MM.1S (cell line): ENCODE results near the gene PXT1.

Experiments
- DNase-seq: peaks from one replicate; pipeline ENCODE4 v3.0.0-alpha.2; 2015
- H2AFZ ChIP-seq: fragments of 300-600 bp; sonication (generic); 2 replicates; pipeline ENCODE4 v1.6.0; 2016; ENCODE audit warnings: antibody characterized with exemption, low read length
- H3F3A ChIP-seq: fragments of 300-600 bp; sonication (generic); 2 replicates; pipeline ENCODE4 v1.6.1; 2016; ENCODE audit warnings: mild to moderate bottlenecking, antibody characterized with exemption, low read length, moderate library complexity, mixed read lengths; ENCODE audit not compliant: insufficient read depth
- H3K27ac ChIP-seq: fragments of 300-600 bp; sonication (generic); 2 replicates; pipeline ENCODE4 v1.5.1; 2016; ENCODE audit warnings: mild to moderate bottlenecking, low read length
- H3K27me3 ChIP-seq: fragments of 300-600 bp; sonication (generic); replicated peaks from 2 replicates; pipeline ENCODE4 v1.6.0; 2016; ENCODE audit warnings: low read length; ENCODE audit not compliant: insufficient read depth
- H3K36me3 ChIP-seq: fragments of 300-600 bp; sonication (generic); replicated peaks from 2 replicates; pipeline ENCODE4 v1.6.1; 2016; ENCODE audit warnings: mild to moderate bottlenecking, low read length, mixed read lengths; ENCODE audit not compliant: insufficient read depth
- H3K4me1 ChIP-seq: fragments of 300-600 bp; sonication (generic); 2 replicates; pipeline ENCODE4 v1.6.1; 2016; ENCODE audit warnings: low read length, mixed read lengths
- H3K4me2 ChIP-seq: fragments of 300-600 bp; sonication (generic); 2 replicates; pipeline ENCODE4 v1.6.0; 2016; ENCODE audit warnings: low read depth, low read length
- H3K4me3 ChIP-seq: fragments of 300-600 bp; sonication (generic); 2 replicates; pipeline ENCODE4 v1.5.1; 2016; ENCODE audit warnings: low read length, mixed read lengths
- H3K79me2 ChIP-seq: fragments of 300-600 bp; sonication (generic); 2 replicates; pipeline ENCODE4 v1.6.1; 2016; ENCODE audit warnings: mixed run types, low read length, mixed read lengths
- H3K9ac ChIP-seq: fragments of 300-600 bp; sonication (generic); 2 replicates; pipeline ENCODE4 v1.6.1; 2016; ENCODE audit warnings: low read length, mixed read lengths
- H3K9me2 ChIP-seq: fragments of 300-600 bp; sonication (generic); replicated peaks from 2 replicates; pipeline ENCODE4 v1.6.1; 2016; ENCODE audit warnings: mild to moderate bottlenecking, low read length, mixed read lengths; ENCODE audit not compliant: insufficient read depth
- H3K9me3 ChIP-seq: fragments of 300-600 bp; sonication (generic); replicated peaks from 2 replicates; pipeline ENCODE4 v1.6.1; 2016; ENCODE audit warnings: mild to moderate bottlenecking, low read length, mixed read lengths; ENCODE audit not compliant: insufficient read depth
- H4K20me1 ChIP-seq: fragments of 300-600 bp; sonication (generic); 2 replicates; pipeline ENCODE4 v1.6.1; 2016; ENCODE audit warnings: mild to moderate bottlenecking, low read length, moderate library complexity, mixed read lengths; ENCODE audit not compliant: insufficient read depth
- EZH2 ChIP-seq: fragments of 300-600 bp; sonication (generic); optimal IDR thresholded peaks from 2 replicates; pipeline ENCODE3; 2017; ENCODE audit warnings: low read depth, mild to moderate bottlenecking, antibody characterized with exemption, low read length, mixed read lengths
- EZH2phosphoT487 ChIP-seq: fragments of 300-600 bp; sonication (generic); IDR thresholded peaks from 2 replicates; pipeline ENCODE4 v1.6.1; 2018; ENCODE audit warnings: antibody characterized with exemption, low read length
- TF ChIP-seq, protein P1 (sequence below): fragments of 300-600 bp; sonication (generic); IDR thresholded peaks from 2 replicates; pipeline ENCODE4 v1.5.1; 2016; ENCODE audit warnings: antibody characterized with exemption, low read length, mixed read lengths

Gene PXT1

DNA sequence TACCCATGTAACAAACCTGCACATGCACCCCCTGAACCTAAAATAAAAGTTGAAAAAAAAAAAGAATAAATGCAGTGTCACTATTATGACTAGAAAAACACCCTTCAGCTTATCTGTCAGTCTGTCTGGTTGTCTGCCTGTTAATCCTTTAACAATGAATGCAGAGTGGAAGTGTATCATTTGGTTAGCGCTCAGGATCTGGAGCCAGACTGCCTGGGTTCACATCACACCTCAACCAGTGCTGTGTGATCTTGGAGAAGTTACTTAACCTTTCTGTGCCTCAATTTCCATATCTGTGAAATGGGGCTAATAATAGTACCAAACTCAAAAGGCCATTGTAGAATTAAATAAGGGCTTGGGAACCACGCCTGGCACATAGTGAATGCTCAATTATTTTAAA, 72.0 kb downstream of the PXT1 start:
- Histone ChIP-seq H3K79me2 (no peaks in the 10 kb centered on the region), H3K4me1 (peaks cover 2% of the 10 kb centered on the region), H3K4me2 (no peak overlapping the region), H4K20me1 (no peaks in the 10 kb centered on the region), H3F3A (no peaks in the 10 kb centered on the region), H3K9me2 (no peaks in the 10 kb centered on the region), H3K9me3 (no peaks in the 10 kb centered on the region), H3K36me3 (no peaks in the 10 kb centered on the region), H3K27ac (no peak overlapping the region), H3K9ac (no peak overlapping the region), H2AFZ (no peak overlapping the region), H3K4me3 (no peak overlapping the region), H3K27me3 (no peaks in the 10 kb centered on the region)
- TF ChIP-seq EZH2 (no peak), EZH2phosphoT487 (no peak)
- TF ChIP-seq, protein P1, sequence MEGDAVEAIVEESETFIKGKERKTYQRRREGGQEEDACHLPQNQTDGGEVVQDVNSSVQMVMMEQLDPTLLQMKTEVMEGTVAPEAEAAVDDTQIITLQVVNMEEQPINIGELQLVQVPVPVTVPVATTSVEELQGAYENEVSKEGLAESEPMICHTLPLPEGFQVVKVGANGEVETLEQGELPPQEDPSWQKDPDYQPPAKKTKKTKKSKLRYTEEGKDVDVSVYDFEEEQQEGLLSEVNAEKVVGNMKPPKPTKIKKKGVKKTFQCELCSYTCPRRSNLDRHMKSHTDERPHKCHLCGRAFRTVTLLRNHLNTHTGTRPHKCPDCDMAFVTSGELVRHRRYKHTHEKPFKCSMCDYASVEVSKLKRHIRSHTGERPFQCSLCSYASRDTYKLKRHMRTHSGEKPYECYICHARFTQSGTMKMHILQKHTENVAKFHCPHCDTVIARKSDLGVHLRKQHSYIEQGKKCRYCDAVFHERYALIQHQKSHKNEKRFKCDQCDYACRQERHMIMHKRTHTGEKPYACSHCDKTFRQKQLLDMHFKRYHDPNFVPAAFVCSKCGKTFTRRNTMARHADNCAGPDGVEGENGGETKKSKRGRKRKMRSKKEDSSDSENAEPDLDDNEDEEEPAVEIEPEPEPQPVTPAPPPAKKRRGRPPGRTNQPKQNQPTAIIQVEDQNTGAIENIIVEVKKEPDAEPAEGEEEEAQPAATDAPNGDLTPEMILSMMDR, result no peak
- no peak for DNase-seq

- H3K9me3 ChIP-seq, result no peaks in the 10 kb centered on the region
- no peak overlapping the region for H3K27ac ChIP-seq
- H3K9me2 ChIP-seq, result no peaks in the 10 kb centered on the region
- H4K20me1 ChIP-seq, result no peaks in the 10 kb centered on the region
- no peaks in the 10 kb centered on the region for H3K79me2 ChIP-seq
- H2AFZ ChIP-seq, result no peak overlapping the region
- no peaks in the 10 kb centered on the region for H3F3A ChIP-seq
- no peak overlapping the region for H3K4me3 ChIP-seq
- no peaks in the 10 kb centered on the region for H3K27me3 ChIP-seq
- DNase-seq, result no peak
- H3K4me2 ChIP-seq, result no peak overlapping the region
- H3K9ac ChIP-seq, result no peak overlapping the region
- TF ChIP-seq EZH2phosphoT487, result no peak
- no peak for TF ChIP-seq EZH2
- TF ChIP-seq, protein P1, result no peak
- H3K36me3 ChIP-seq, result no peaks in the 10 kb centered on the region
- H3K4me1 ChIP-seq, result peaks cover 13% of the 10 kb centered on the region
Measured at GRCh38 chr6:36368921-36369865, 73.5 kb downstream of the PXT1 start.

DNA sequence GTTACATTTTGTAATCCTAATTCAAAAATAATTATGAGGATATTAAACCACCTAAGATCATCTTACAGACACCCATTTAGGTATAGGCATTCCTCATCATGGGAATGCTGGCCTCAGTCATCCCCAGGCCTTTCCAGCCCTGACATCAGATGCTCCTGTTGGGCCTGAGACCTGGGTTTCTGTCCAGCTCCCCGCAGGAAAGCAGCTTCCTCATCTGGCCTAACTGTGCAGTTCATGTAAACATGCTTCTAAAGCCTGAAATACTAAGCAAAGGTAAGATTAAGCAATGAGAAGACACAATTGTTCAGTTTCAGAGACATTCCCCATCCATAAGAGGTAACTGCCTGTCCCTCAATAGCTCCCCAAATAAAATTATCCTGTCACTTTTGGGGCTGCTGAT, 74.2 kb downstream of the PXT1 start:
- Histone ChIP-seq H3K4me2 (no peak overlapping the region), H3K4me1 (peaks cover 13% of the 10 kb centered on the region), H4K20me1 (no peaks in the 10 kb centered on the region), H3K27me3 (no peaks in the 10 kb centered on the region), H3K4me3 (no peak overlapping the region), H3K27ac (no peak overlapping the region), H2AFZ (no peak overlapping the region), H3K36me3 (no peaks in the 10 kb centered on the region), H3K9me2 (no peaks in the 10 kb centered on the region), H3K9me3 (no peaks in the 10 kb centered on the region), H3K79me2 (no peaks in the 10 kb centered on the region), H3K9ac (no peak overlapping the region), H3F3A (no peaks in the 10 kb centered on the region)
- no peak for TF ChIP-seq EZH2phosphoT487
- TF ChIP-seq, protein P1, result no peak
- no peak for TF ChIP-seq EZH2
- DNase-seq, result no peak
